ENCODE results near the gene FSTL4.

DNA sequence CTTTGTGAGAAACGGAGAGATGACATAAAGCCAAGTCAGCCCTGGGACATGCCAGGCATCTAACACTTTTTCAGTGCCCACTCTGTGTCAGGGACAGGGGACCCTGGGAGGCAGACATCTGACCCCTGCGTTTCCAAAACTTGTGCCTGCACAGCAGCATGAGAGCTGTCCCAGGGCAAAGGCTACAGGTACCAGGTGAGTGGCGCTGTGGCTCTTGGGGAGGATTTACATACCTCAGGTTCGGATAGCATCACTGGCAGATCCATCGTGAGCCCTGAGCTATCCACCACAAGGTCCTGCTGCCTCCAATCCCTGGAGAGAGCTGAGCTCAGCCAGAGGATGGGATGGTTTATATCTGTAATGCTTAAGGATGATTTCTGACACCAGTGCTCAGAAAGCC lies 52.4 kb downstream of the FSTL4 start:
- TF ChIP-seq, protein P1, sequence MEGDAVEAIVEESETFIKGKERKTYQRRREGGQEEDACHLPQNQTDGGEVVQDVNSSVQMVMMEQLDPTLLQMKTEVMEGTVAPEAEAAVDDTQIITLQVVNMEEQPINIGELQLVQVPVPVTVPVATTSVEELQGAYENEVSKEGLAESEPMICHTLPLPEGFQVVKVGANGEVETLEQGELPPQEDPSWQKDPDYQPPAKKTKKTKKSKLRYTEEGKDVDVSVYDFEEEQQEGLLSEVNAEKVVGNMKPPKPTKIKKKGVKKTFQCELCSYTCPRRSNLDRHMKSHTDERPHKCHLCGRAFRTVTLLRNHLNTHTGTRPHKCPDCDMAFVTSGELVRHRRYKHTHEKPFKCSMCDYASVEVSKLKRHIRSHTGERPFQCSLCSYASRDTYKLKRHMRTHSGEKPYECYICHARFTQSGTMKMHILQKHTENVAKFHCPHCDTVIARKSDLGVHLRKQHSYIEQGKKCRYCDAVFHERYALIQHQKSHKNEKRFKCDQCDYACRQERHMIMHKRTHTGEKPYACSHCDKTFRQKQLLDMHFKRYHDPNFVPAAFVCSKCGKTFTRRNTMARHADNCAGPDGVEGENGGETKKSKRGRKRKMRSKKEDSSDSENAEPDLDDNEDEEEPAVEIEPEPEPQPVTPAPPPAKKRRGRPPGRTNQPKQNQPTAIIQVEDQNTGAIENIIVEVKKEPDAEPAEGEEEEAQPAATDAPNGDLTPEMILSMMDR (IDR thresholded peaks at IDR 0.05; ENCODE audit: poor library complexity, severe bottlenecking): no peak
- TF ChIP-seq TAF1 (IDR thresholded peaks at IDR 0.05; ENCODE audit: low read depth) (no peak), POLR2AphosphoS5 (IDR thresholded peaks at IDR 0.05) (no peak), EZH2 (IDR thresholded peaks at IDR 0.05; ENCODE audit: borderline replicate concordance, insufficient read depth, low read length, poor library complexity, severe bottlenecking) (no peak)

Data from neural cell (in vitro differentiated cells).